ENCODE results near the gene HSPA4L.

Gene HSPA4L

DNA sequence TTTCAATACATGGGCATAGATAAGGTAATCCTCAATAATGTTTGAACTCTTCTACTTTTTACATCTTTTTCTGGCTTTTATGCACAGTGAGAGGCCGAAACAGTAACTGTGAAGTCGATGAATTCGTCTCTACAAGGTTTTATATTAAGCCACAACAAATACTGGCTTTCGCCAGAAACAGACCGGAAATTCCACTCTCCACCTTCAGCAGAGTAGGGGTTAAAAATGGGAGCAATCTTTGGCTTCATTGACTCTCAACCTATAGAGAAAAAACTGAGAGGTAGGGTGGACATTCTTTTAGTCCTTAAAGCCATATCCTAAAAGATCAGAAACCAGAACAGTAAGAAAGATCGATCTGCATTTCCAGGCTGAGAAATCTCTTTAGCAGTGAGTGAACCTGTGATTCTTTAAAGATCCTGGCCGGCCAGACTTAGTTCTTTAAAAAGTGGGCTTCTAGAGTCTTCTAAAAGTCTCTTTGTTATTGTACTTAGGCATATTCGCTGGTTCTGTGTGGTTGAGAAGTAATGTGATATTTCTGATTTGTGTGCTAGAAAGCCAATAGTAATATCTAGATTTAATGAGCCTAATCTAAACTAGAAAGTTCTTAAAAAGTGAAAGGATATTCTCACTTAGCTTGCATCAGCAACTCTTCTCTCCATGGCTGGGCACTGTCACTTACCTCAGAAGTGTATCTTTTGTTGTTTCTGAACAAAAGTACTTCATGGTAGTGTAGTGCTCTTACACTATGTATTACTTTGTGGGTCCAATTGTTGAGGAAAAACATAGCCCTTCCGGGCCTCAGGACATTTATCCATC is 2.0 kb downstream of the HSPA4L start:
- no peak for ATAC-seq
- no peak for DNase-seq

DNA sequence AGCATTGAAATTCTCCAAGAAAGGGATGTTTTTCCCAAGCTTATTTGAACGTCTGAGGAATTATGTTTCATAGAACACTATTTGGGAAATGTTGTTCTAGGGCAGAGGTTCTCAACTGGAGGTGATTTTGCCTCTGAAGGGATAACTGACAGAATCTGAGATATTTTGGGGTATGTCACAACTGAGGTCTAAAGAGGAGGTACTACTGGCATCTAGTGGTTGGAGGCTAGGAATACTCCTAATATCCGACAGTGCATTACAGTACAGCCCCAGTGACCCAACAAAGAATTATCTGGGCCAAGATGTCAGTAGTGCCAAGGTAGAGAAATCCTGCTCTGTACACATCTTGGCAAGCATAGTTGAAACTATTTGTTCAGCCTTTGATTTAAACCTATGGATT is 6.4 kb downstream of the HSPA4L start:
- DNase-seq (no peak), ATAC-seq (no peak)

DNA sequence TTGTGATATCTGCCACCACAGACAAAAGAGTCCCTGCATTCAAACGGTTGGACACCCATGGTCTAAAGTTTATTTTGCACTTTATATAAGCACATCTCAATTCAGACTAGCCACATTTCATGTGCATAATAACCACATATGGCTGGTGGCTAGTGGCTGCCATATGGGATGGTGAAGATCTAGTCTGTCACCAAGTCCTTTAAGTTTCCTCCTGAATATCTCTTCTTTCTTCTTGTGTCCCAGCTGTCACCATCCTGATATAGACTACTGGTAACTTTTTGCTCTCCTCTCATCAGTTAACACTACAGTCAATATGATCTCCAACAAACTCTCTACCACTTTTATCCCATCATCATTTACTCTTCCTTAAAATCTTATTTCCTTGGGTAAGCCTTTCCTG is 9.3 kb downstream of the HSPA4L start:
- DNase-seq = no peak
- ATAC-seq = no peak

DNA sequence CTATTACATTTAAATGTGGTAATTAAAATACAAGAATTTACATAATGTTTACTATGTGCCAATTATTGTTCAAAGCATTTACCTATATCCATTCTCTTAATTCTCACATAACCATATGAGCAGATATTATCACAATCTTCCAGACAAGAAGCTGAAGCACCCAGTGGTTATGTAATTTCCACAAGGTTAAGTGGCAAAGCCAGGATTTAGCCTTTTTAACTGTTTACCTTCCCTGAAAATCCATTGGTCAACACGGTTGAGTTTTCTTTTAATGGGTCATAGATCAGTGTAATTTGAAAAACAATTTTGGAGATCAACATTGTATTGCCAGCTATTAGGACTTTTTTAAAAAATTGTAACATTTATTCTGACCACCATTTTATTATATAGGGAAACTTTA is 11.4 kb downstream of the HSPA4L start:
- ATAC-seq = no peak
- no peak for DNase-seq

DNA sequence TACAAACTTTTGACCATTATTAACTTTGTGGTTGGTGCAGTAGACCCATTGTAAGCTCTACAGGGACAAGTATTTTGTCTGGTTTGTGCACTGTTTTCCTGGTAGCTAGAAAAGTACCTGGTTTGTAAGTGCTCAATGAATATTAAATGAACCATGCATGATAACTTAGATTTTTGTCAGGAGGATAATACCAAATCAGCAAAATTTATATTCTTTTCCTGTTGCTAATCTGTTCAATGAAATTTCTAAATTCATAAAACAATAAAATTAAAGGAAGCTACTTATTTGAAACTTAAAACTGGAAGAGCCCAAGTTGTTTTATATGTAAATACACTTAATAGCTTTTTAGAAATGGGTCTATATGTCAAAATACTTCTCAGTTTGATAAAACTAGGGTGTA is 17.6 kb downstream of the HSPA4L start:
- ATAC-seq = no peak
- DNase-seq = no peak

DNA sequence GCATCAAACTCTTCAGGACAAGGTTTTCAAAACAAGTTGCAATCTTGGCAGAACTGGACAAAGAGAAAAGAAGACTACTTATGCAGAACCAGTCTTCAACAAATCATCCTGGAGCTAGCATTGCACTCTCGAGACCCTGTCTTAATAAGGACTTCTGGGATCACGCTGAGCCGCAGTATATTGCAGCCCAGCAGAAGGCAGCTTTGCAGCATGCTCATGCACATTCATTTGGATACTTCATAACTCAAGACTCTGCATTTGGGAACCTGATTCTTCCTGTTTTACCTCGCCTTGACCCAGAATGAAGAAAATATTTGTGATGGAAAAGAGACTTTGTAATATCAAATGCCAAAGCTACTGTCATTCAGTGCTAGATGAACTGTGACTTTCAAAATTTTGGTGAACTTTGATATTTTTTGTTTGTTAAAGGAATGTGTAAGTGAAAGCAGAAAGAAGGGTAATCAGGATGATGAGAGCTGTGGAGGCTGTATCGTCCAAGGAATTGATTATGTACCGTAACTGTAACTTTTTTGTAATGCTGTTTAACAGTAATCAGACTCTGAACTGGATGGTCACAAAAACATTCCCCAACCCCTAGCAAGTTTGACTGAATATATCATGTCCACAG is 27.2 kb downstream of the HSPA4L start:
- DNase-seq = no peak
- ATAC-seq = no peak

DNA sequence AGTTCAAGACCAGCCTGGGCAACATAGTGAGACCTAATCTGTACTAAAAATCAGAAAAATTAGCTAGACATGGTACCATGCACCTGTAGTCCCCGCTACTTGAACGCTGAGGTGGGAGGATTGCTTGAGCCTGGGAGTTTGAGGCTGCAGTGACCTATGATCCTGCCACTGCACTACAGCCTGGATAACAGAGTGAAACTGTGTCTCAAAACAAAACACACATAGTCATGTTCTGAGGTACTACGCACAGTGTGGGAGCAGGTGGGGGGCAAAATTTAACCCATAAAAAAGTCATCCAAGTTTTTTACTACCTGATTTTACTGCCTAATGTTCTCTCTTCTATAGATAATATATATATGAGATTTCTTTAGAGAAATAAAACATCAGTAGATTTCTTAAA is 28.4 kb downstream of the HSPA4L start:
- no peak for DNase-seq
- ATAC-seq = no peak

DNA sequence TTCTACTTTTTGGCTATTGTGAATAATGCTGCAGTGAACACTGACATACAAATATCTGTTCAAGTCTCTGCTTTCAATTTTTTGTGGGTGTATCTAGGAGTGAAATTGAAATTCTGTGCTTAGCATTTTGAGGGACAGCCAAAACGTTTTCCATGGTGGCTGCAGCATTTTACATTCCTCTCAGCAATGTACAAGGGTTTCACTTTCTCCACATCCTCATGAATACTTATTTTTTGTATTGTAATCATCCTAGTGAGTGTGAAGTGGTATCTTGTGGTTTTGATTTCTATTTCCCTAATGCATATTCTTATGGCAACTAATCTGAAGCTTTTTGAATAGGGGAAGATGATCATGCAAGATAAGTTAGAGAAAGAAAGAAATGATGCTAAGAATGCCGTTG is 40.3 kb downstream of the HSPA4L start:
- no peak for ATAC-seq
- no peak for DNase-seq

DNA sequence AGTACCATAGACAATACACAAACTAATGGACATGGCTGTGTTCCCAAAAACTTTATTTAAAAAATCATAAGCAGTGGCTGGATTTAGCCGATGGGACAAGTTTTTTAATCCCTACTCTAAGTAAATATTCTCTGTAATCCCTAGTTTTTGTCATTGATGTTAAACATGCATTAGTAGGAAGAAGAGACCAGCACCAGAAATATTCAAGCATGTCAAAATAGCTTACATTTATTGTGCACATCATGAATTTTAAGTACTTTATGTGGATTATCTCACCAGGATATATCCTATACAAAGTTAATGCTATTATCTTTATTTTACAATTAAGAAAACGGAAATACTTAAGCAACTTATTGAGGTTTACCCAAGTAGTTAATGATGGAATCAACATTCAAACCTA is 46.0 kb downstream of the HSPA4L start:
- ATAC-seq (no peak), DNase-seq (no peak)

DNA sequence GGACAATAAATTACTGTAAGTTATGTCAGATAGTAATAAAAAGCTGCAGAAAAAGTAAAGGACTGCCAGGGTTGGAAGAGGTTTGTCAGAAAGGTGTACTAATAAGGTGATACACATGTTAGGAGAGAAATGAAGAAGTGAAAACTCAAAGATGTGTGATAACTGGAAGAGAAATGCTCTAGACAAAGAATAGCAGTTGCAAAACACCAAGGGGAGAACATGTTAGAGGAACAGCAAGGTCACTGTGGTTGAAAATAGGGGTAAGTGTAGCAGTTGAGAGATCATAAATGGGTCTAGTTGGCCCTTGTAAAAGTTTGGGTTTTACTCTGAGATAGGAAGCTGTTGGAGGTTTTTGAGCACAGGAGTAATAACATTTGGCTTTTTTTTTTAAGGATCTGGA is 46.9 kb downstream of the HSPA4L start:
- ATAC-seq (no peak), DNase-seq (no peak)

DNA sequence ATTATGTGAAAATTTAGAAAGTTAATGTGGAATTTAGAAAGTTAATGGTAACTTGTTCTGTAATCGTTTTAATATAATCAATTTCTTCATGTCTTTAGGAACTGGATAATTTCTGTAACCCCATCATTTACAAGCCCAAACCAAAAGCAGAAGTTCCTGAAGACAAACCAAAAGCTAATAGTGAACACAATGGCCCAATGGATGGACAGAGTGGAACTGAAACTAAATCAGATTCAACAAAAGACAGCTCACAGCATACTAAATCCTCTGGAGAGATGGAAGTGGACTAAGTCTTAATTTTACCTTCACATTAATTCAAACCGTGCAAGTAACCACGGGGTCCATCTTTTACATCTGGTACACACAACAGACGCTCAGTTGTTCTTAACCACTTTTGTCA is 50.5 kb downstream of the HSPA4L start:
- DNase-seq (no peak), ATAC-seq (no peak)

DNA sequence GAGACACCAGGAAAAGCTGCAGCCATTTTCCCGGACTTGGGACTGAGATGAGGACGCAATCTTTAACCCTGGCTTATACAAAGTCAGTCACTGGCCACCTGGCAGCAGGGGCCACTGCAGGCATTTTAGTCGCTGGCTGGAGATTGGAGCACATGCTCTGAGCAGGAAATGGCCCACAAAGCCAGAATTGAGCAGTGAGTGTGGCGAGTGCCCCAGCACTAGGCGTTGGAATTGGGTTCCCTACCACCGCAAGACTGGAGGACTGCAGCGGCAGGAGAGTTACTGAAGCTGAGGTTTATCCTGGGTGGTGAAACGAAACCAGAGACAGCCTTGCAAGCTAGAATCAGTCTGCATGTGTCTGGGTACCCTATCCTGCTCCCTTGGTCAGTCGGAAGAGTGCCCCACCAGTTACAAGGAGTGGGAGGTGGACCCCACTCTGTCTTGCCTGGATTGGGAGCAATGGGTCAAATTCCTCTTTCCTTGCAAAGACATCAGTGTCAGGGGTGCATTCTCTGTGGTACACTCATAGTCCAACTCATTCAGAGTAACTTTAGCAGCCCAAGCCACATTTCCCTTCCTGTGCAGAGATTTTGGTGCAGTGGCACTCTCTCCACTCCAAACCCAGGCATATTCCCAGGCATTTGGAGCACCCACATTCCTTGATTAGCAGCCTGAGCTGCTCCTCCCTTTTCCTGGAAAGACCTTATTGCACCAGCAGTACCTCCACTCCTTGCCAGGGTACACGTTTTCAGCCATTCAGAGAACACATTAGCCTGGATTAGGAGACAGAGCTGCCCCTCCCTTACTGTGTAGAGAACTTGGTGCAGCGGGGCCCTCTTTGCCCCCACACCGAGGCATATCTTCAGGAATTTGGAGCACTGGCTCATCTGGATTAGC is 61.8 kb downstream of the HSPA4L start:
- DNase-seq (no peak), ATAC-seq (peak; percentile 23)

DNA sequence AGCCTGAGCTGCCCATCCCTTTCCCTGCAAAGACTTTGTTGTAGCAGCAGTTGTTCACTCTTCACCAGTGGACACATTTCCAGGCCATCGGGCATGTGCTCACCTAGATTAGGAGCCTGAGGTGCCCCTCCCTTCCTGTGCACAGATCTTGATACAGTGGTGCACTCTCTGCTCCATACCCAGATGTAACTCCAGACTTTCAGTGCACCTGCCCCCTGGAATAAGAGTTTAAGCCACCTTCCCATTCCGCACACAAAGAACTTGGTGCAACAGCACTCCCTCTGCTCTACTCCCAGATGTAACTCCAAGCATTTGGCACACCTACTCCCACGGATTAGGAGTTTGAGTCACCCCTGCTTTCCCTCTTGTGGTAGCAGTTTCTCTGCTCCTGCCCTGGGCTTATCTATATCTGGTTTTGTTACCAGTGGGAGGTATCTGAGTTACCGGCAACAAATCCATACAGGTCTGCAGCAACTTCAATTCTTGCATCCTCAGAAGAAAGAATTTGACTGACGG is 62.5 kb downstream of the HSPA4L start:
- ATAC-seq (no peak), DNase-seq (no peak)

DNA sequence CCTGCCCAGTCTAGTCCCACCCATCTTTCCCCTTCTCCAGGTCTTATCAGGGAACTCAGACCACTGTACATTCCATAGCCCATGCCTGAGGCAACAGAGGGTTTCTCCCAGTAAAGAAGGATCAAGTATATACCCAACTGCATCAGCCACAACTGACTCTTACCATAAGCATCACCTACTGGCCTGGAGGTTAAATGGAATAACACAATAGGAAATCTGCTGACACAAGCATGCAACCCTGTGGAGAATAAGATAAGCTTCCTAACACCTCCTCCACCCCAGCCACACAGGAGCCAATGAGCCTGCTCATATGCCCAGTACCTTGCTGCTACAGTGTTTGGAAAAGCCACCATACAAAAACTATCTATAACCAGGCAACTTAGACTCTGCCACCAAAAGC is 63.9 kb downstream of the HSPA4L start:
- no peak for ATAC-seq

DNA sequence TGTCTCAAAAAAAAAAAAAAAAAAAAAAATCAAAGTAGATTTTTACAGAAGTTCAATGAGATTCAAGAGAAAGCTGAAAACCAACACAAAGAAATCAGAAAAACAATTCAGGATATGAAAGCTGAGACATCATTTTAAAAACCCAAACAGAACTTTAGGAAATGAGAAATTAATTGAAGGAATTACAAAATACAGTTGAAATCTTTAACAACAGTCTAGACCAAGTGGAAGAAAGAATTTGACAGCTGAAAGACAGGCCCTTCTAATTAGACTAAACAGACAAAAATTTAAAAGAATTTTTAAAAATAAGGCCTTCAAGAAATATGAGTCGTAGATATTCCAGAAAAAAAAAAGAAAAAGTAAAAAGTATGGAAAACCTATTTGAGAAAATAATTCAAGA is 64.6 kb downstream of the HSPA4L start:
- no peak for ATAC-seq
- no peak for DNase-seq

More for the DNA sequence above, 63.9 kb downstream of the HSPA4L start:
- no peak for DNase-seq

DNA sequence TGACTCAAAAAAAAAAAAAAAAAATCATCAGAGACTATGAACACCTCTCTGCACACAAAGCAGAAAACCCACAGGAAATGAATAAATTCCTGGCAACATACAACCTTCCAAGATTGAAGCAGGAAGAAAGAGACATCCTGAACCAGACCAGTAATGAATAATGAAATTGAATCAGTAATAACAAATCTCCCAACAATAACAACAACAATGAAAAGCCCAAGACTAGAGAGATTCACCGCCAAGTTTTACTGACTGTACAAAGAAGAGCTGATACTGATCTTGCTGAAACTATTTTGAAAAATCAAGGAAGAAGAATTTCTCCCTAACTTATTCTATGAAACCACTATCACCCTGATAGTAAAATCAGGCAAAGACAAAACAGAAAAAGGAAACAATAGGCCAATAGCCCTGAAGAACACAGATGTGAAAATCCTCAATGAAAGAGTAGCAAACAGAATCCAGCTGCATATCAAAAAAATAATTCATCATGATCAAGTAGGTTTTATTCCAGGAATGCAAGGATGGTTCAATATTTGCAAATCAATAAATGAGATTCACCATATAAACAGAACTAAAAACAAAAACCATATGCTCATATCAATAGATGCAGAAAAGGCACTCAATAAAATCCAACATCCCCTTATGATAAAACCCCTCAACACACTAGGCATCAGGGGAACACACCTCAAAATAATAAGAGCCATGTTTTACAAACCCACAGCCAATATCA is 67.5 kb downstream of the HSPA4L start:
- ATAC-seq = no peak

DNA sequence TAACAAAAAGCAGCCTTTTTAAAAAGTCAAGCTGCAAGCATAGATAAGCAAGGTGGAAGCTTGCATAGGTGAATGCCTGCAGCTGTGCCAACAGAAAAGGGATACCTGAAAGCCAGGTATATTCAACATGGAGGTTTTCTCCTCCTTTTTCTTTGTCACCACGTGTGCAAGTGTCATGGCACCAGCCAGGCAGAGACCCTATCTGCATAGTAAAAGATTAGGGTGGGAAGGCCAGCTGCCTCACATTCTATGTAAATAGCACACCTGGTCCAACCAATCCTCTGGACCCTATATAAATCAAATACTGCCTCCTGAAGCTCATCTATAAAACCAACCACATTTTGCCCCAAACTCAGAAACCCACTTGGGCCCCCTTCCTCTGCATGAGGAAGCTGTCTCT is 70.5 kb downstream of the HSPA4L start:
- DNase-seq (no peak), ATAC-seq (no peak)

More for the DNA sequence above, 67.5 kb downstream of the HSPA4L start:
- no peak for DNase-seq

DNA sequence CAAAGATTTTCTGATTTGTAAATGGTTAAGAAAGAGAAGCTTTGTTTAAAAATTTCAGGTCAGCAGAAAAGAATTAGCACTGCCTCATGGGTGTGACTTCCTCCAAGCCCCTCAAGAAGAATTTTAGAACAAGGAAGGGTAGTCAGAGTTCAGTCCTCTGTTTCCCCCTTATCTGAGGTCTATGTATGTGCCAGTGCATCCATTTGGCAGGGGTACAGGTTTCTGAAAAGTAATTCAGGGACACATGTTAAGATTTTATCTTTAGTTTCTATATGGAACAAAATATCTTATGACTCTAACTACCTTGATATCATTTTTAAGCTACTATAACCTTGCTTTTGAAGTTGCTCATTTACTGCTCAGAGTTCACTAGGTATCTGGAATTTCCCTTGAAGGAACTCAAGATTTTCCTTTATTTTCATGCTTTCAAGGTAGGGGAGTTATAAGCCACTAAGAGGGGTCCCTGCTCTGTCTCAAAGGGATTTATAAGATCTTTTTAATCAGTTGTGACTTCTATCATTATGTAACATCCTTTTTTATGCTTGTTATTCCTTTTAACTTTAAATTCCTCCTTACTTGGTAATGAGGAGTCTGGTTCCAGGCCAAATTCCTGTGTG is 74.2 kb downstream of the HSPA4L start:
- DNase-seq (no peak), ATAC-seq (no peak)

DNA sequence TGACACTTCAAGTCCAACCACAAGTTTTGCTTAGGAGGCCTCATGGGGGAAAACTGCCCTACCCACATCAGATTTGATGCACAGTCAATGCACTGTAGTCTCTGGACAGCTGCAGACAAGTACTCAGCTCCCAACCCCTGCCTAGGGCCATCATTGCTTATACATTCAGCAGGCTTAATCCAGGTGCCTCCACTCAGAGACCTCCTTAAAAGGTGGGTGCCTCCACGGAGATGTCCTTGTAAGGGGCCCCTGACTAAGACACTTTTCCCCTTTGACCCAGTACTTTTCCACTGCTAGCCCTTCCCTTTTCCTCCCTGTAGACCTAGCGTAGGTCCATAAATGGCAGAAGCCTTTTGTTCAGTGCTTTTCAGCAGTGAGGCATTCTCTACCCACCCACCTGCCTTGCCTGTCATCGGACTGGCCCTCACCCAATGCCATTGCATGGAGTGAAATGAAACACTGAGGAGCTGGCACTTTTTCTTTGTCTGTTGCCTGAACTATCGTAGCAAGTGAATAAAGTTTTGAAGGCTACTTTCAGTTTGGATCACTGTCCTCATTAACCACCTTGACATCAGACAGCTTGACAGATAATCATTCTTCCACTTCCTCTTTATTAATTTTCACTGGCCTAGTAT is 74.8 kb downstream of the HSPA4L start:
- ATAC-seq = peak; percentile 6
- no peak for DNase-seq

DNA sequence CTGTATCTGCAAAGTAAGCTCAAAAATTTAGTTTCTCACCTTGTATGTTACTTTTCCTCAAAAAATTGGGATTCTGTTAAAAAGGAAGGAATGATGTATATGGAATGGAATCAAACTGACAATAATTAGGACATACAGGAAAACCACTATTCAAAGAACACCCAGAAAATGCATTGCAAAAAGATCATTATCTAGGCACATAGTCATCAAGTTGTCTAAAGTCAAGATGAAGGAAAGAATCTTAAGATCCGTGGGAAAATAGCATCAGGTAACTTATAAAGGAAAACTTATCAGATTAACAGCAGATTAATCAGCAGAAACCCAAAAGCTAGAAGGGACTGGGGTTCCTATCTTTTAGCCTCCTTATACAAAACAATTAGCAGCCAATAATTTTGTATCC is 75.5 kb downstream of the HSPA4L start:
- ATAC-seq = no peak
- no peak for DNase-seq

DNA sequence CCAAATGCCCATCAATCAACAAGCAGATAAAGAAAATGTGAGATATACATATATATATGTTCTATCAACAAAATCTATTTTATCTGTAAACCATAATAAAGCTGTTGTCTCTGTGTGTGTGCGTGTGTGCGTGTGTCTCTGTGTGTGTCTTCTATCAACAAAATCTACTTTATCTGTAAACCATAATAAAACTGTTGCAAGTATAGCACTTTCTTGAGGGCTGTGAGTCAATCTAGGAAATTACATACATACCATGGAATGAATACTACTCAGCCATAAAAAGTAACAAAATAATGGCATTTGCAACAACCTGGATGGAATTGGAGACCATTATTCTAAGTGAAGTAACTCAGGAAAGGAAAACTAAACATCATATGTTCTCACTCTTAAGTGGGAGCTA is 86.1 kb downstream of the HSPA4L start:
- DNase-seq (no peak), ATAC-seq (no peak)

All from stimulated activated naive CD8-positive, alpha-beta T cell treated with anti-CD3 and anti-CD28 coated beads, Interleukin-15, Interleukin-2, amounts not matched to agents 100 U/mL and 50 U/mL, for 24 hours (primary cell).